ENCODE measurements around the gene DLGAP1. TPM values are rescaled to one million over a fixed set of nuclear protein-coding genes. Genes with fewer than 3 reads are reported as not detected.

Gene DLGAP1
- total RNA-seq, 1 experiment from 2014 or later = 23.0 TPM

DNA sequence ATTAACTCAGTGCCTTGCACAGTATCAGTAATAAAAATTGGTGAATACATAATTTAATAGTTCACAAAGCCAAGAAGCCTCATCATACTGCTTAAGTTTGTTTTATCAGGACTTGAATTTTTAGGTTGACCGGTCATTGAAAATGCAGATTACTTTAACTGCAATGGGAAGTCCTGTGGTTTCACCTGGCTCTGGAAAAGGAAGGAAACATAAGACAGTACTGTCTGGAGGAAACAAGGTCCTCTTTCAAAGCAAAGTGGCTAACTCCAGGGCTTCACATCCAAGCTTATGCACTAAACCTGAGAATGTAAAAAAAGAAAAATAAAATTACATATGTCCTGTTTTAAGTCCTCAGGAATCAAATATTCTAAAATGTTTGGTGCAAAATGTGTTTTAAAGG, 119.7 kb downstream of the DLGAP1 start:
- Mint-ChIP-seq H3K27ac (peak overlapping the region; percentile 61; the same call in 1 of the 2 replicates), H3K4me3 (peak overlapping the region; percentile 45), H3K4me1 (peaks cover 51% of the 10 kb centered on the region), H3K36me3 (peaks cover 2% of the 10 kb centered on the region; the same call in 1 of the 2 replicates), H3K27me3 (ENCODE audit: low read depth) (no peaks in the 10 kb centered on the region), H3K9me3 (peaks cover 7% of the 10 kb centered on the region; the same call in 1 of the 2 replicates)
- POLR2A ChIA-PET = no interaction called here
- TF ChIP-seq RELA (CRISPR knock-in tag; IDR thresholded peaks at IDR 0.05; ENCODE audit: borderline replicate concordance) (no peak), ZNF121 (CRISPR knock-in tag; IDR thresholded peaks at IDR 0.05) (no peak), SMAD3 (CRISPR knock-in tag; IDR thresholded peaks at IDR 0.05; ENCODE audit: borderline replicate concordance) (no peak), ETV6 (CRISPR knock-in tag; IDR thresholded peaks at IDR 0.05) (no peak), ZNF317 (CRISPR knock-in tag; IDR thresholded peaks at IDR 0.05; ENCODE audit: borderline replicate concordance, low read depth) (no peak), SMAD4 (CRISPR knock-in tag; IDR thresholded peaks at IDR 0.05) (no peak), CREB1 (CRISPR knock-in tag; IDR thresholded peaks at IDR 0.05) (no peak), ATF1 (CRISPR knock-in tag; IDR thresholded peaks at IDR 0.05) (no peak), FOXJ3 (CRISPR knock-in tag; IDR thresholded peaks at IDR 0.05; ENCODE audit: borderline replicate concordance) (no peak)
- TF ChIP-seq, protein P1, sequence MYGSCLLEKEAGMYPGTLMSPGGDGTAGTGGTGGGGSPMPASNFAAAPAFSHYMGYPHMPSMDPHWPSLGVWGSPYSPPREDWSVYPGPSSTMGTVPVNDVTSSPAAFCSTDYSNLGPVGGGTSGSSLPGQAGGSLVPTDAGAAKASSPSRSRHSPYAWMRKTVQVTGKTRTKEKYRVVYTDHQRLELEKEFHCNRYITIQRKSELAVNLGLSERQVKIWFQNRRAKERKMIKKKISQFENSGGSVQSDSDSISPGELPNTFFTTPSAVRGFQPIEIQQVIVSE (CRISPR knock-in tag; IDR thresholded peaks at IDR 0.05; ENCODE audit: borderline replicate concordance) = no peak
- TF ChIP-seq, protein P2, sequence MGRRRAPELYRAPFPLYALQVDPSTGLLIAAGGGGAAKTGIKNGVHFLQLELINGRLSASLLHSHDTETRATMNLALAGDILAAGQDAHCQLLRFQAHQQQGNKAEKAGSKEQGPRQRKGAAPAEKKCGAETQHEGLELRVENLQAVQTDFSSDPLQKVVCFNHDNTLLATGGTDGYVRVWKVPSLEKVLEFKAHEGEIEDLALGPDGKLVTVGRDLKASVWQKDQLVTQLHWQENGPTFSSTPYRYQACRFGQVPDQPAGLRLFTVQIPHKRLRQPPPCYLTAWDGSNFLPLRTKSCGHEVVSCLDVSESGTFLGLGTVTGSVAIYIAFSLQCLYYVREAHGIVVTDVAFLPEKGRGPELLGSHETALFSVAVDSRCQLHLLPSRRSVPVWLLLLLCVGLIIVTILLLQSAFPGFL (CRISPR knock-in tag; IDR thresholded peaks at IDR 0.05; ENCODE audit: borderline replicate concordance) = no peak
- TF ChIP-seq, protein P3, sequence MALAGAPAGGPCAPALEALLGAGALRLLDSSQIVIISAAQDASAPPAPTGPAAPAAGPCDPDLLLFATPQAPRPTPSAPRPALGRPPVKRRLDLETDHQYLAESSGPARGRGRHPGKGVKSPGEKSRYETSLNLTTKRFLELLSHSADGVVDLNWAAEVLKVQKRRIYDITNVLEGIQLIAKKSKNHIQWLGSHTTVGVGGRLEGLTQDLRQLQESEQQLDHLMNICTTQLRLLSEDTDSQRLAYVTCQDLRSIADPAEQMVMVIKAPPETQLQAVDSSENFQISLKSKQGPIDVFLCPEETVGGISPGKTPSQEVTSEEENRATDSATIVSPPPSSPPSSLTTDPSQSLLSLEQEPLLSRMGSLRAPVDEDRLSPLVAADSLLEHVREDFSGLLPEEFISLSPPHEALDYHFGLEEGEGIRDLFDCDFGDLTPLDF (CRISPR knock-in tag; IDR thresholded peaks at IDR 0.05) = no peak
- TF ChIP-seq, protein P4, sequence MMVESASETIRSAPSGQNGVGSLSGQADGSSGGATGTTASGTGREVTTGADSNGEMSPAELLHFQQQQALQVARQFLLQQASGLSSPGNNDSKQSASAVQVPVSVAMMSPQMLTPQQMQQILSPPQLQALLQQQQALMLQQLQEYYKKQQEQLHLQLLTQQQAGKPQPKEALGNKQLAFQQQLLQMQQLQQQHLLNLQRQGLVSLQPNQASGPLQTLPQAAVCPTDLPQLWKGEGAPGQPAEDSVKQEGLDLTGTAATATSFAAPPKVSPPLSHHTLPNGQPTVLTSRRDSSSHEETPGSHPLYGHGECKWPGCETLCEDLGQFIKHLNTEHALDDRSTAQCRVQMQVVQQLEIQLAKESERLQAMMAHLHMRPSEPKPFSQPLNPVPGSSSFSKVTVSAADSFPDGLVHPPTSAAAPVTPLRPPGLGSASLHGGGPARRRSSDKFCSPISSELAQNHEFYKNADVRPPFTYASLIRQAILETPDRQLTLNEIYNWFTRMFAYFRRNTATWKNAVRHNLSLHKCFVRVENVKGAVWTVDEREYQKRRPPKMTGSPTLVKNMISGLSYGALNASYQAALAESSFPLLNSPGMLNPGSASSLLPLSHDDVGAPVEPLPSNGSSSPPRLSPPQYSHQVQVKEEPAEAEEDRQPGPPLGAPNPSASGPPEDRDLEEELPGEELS (CRISPR knock-in tag; IDR thresholded peaks at IDR 0.05) = no peak
- TF ChIP-seq, protein P5, sequence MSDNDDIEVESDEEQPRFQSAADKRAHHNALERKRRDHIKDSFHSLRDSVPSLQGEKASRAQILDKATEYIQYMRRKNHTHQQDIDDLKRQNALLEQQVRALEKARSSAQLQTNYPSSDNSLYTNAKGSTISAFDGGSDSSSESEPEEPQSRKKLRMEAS (CRISPR knock-in tag; IDR thresholded peaks at IDR 0.05) = no peak
- TF ChIP-seq, protein P6, sequence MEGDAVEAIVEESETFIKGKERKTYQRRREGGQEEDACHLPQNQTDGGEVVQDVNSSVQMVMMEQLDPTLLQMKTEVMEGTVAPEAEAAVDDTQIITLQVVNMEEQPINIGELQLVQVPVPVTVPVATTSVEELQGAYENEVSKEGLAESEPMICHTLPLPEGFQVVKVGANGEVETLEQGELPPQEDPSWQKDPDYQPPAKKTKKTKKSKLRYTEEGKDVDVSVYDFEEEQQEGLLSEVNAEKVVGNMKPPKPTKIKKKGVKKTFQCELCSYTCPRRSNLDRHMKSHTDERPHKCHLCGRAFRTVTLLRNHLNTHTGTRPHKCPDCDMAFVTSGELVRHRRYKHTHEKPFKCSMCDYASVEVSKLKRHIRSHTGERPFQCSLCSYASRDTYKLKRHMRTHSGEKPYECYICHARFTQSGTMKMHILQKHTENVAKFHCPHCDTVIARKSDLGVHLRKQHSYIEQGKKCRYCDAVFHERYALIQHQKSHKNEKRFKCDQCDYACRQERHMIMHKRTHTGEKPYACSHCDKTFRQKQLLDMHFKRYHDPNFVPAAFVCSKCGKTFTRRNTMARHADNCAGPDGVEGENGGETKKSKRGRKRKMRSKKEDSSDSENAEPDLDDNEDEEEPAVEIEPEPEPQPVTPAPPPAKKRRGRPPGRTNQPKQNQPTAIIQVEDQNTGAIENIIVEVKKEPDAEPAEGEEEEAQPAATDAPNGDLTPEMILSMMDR (IDR thresholded peaks at IDR 0.05) = no peak
- TF ChIP-seq, protein P7, sequence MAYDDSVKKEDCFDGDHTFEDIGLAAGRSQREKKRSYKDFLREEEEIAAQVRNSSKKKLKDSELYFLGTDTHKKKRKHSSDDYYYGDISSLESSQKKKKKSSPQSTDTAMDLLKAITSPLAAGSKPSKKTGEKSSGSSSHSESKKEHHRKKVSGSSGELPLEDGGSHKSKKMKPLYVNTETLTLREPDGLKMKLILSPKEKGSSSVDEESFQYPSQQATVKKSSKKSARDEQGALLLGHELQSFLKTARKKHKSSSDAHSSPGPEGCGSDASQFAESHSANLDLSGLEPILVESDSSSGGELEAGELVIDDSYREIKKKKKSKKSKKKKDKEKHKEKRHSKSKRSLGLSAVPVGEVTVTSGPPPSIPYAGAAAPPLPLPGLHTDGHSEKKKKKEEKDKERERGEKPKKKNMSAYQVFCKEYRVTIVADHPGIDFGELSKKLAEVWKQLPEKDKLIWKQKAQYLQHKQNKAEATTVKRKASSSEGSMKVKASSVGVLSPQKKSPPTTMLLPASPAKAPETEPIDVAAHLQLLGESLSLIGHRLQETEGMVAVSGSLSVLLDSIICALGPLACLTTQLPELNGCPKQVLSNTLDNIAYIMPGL (CRISPR knock-in tag; IDR thresholded peaks at IDR 0.05) = no peak
- TF ChIP-seq, protein P8, sequence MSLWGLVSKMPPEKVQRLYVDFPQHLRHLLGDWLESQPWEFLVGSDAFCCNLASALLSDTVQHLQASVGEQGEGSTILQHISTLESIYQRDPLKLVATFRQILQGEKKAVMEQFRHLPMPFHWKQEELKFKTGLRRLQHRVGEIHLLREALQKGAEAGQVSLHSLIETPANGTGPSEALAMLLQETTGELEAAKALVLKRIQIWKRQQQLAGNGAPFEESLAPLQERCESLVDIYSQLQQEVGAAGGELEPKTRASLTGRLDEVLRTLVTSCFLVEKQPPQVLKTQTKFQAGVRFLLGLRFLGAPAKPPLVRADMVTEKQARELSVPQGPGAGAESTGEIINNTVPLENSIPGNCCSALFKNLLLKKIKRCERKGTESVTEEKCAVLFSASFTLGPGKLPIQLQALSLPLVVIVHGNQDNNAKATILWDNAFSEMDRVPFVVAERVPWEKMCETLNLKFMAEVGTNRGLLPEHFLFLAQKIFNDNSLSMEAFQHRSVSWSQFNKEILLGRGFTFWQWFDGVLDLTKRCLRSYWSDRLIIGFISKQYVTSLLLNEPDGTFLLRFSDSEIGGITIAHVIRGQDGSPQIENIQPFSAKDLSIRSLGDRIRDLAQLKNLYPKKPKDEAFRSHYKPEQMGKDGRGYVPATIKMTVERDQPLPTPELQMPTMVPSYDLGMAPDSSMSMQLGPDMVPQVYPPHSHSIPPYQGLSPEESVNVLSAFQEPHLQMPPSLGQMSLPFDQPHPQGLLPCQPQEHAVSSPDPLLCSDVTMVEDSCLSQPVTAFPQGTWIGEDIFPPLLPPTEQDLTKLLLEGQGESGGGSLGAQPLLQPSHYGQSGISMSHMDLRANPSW (CRISPR knock-in tag; conservative IDR thresholded peaks at IDR 0.05; ENCODE audit: low read depth) = no peak
- TF ChIP-seq, protein P9, sequence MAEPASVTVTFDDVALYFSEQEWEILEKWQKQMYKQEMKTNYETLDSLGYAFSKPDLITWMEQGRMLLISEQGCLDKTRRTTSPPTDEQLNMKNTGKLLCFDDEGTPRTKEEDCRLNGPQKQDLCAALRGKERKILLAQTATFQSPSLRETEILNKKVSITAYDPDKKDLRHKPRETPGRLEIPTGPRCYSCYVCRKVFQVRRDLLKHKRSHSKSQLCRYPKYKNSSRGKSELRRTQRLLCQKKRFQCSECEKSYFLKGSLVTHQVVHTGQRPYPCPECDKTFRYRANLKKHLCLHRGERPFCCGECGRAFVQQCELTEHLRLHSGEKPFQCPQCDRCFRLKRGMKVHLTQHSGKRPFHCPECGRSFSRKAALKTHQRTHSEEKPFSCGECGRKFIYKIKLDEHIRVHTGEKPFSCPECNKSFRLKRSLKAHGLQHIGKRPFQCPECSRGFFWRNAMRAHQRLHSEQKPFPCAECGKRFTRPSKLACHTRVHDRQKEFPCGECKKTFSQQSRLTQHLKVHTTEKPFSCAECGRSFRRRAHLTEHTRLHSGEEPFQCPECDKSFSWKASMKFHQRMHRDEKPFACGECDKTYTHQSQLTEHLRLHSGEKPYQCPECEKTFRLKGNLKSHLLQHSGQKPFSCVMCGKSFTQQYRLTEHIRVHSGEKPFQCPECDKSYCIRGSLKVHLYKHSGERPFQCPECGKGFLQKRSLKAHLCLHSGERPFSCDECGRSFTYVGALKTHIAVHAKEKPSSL (CRISPR knock-in tag; conservative IDR thresholded peaks at IDR 0.05) = no peak
- TF ChIP-seq, protein P10, sequence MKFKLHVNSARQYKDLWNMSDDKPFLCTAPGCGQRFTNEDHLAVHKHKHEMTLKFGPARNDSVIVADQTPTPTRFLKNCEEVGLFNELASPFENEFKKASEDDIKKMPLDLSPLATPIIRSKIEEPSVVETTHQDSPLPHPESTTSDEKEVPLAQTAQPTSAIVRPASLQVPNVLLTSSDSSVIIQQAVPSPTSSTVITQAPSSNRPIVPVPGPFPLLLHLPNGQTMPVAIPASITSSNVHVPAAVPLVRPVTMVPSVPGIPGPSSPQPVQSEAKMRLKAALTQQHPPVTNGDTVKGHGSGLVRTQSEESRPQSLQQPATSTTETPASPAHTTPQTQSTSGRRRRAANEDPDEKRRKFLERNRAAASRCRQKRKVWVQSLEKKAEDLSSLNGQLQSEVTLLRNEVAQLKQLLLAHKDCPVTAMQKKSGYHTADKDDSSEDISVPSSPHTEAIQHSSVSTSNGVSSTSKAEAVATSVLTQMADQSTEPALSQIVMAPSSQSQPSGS (CRISPR knock-in tag; IDR thresholded peaks at IDR 0.05; ENCODE audit: borderline replicate concordance, low read depth) = no peak
- TF ChIP-seq, protein P11, sequence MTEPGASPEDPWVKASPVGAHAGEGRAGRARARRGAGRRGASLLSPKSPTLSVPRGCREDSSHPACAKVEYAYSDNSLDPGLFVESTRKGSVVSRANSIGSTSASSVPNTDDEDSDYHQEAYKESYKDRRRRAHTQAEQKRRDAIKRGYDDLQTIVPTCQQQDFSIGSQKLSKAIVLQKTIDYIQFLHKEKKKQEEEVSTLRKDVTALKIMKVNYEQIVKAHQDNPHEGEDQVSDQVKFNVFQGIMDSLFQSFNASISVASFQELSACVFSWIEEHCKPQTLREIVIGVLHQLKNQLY (CRISPR knock-in tag; IDR thresholded peaks at IDR 0.05) = no peak
- CTCF ChIA-PET = no interaction called here
- ATAC-seq (peak; percentile 75), DNase-seq (ENCODE audit: low spot score) (no peak)

Data from WTC11 (cell line).